Measurements from ENCODE around the gene CDH13.

Gene CDH13

DNA sequence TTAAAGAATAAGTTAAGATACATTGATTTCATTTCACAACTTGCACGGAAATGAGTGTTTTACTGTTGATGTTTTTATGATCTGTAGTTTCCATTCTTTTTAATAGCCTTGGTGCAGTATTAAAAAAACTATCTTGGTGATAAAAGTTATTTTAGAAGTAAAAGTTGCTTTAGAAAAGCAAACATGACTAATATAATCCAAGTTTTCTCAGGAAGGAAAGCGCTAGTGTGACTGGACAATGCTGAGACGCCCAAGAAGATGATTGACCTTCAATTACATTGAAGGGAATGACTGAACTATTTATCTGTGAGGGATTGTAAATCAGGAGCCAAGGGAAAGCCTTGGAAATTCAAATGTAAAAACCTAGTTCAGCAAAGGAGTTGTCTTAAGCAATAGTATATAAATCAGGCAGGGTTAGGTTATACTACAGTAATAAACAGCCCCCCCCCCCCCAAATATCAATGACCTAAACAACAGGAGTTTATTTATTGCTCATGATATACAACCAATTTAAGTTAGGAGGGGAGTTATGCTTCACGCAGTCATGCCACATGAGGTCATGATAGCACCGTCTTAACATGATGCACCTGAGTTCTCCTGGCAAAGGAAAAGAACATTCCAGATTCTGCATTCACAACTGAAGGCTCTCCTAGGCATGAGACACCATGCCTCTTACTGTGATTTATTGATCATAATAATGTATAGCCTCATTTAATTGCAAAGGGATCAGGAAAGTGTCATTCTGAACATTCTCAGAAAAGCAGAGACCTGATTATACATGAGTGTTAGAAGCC lies 443.8 kb downstream of the CDH13 start:
- TF ChIP-seq CTCF (IDR thresholded peaks at IDR 0.05) = no peak
- TF ChIP-seq ZFX (IDR thresholded peaks at IDR 0.05; ENCODE audit: borderline replicate concordance) = no peak
- no peak overlapping the region for H3K27ac ChIP-seq

- no peak for TF ChIP-seq CTCF (IDR thresholded peaks at IDR 0.05)
- no peak for TF ChIP-seq ZFX (IDR thresholded peaks at IDR 0.05; ENCODE audit: borderline replicate concordance)
- no peak overlapping the region for H3K27ac ChIP-seq
Observed at GRCh38 chr16:83075956-83076355, 449.2 kb downstream of the CDH13 start.

- no peak for TF ChIP-seq CTCF (IDR thresholded peaks at IDR 0.05)
- no peak for TF ChIP-seq ZFX (IDR thresholded peaks at IDR 0.05; ENCODE audit: borderline replicate concordance)
- no peak overlapping the region for H3K27ac ChIP-seq
Observed at GRCh38 chr16:83083361-83083760, 456.6 kb downstream of the CDH13 start.

DNA sequence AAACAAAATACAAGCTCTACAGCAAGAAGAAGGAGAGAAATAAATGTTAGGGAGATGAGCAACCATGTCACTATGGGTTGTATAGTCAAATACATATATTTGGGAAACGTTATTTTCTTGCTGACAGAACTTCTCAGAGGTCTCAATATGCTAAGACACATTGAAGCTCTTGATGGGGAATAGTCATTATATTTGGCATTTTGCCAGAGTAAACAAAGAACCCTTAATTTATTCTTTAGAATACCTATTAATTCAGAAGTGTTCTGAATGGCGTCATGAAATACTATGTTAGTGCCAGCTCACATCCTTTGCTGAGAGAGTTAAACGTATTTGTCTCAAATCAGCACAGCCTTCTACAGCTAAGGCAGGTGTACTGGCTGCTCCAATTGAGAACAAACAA lies 458.9 kb downstream of the CDH13 start:
- H3K27ac ChIP-seq = no peak overlapping the region
- TF ChIP-seq ZFX (IDR thresholded peaks at IDR 0.05; ENCODE audit: borderline replicate concordance) (no peak), CTCF (IDR thresholded peaks at IDR 0.05) (no peak)

DNA sequence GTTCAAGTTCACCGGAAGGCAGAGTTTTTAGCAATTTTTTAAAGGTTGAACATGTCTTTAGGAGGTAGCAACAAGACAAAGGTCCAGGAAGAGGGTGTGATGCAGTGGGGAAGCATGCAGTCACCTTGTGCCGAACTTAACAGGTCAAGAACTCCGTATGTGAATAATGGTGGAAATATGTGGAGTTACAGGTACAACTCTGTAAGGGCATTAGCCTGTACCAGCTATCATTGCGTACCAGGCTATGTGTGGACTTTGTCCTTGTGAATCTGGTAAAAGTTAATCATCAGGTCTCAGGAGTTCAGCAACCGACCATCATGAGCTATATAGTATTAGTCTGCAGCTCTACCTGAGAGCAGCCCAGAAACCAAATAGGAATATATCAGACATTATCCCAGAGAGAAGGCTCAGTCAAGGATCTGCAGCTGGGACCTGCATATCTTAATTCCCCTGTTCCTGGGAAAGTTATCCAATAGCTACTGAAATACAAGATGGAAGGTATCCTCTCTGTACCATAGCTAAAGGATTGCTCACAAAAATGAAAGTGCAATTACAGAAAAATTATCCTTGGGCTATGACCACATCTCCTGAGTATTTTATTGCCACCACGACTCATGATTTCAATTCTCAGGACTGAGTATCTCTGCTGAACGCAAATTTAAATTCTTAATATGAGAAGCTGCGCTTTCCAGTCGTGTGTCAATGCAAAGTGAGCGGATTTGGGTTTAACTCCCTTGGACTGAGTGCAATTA lies 469.3 kb downstream of the CDH13 start:
- TF ChIP-seq ZFX (IDR thresholded peaks at IDR 0.05; ENCODE audit: borderline replicate concordance) (no peak), CTCF (IDR thresholded peaks at IDR 0.05) (no peak)
- H3K27ac ChIP-seq = no peak overlapping the region

GRCh38 chr16:83098536-83098935 lies 471.8 kb downstream of the CDH13 start:
- H3K27ac ChIP-seq = no peak overlapping the region
- TF ChIP-seq ZFX (IDR thresholded peaks at IDR 0.05; ENCODE audit: borderline replicate concordance) (no peak), CTCF (IDR thresholded peaks at IDR 0.05) (no peak)

DNA sequence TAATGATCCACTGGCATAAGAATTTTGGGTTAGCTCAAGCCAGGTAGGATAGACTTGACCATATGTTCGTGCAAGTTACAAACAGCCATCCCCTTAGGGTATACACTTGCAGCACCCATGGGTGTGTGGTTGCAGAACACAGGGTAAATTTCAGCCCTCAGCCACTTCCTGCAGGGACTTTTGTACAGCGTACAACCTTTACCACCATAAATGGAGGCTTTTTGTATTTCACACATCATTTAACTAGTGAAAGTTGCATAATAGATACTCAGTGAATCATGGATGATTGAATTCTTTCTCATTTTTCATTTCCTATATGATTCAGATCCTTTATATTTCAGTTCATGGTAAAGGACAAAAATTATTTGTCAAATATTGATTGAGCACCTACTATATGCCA lies 473.9 kb downstream of the CDH13 start:
- TF ChIP-seq ZFX (IDR thresholded peaks at IDR 0.05; ENCODE audit: borderline replicate concordance) (no peak), CTCF (IDR thresholded peaks at IDR 0.05) (no peak)
- H3K27ac ChIP-seq = no peak overlapping the region
